Measurements from ENCODE around the gene EFNB2.

The EFNB2 gene

GRCh38 chr13:106551350-106551749 lies 15.9 kb upstream of the EFNB2 start:
- H3K4me3 ChIP-seq (ENCODE audit: low read depth, low read length) = no peak overlapping the region

- H3K4me3 ChIP-seq (ENCODE audit: low read depth, low read length) = no peak overlapping the region
Measured at GRCh38 chr13:106550570-106551135, 15.2 kb upstream of the EFNB2 start.

GRCh38 chr13:106548064-106548696 lies 12.7 kb upstream of the EFNB2 start:
- H3K4me3 ChIP-seq (ENCODE audit: low read depth, low read length) = no peak overlapping the region

- H3K4me3 ChIP-seq (ENCODE audit: low read depth, low read length) = no peak overlapping the region
Measured at GRCh38 chr13:106541826-106542225, 6.4 kb upstream of the EFNB2 start.

- H3K4me3 ChIP-seq (ENCODE audit: low read depth, low read length) = no peak overlapping the region
Measured at GRCh38 chr13:106540613-106541012, 5.2 kb upstream of the EFNB2 start.

GRCh38 chr13:106537521-106537920 lies 2.1 kb upstream of the EFNB2 start:
- H3K4me3 ChIP-seq (ENCODE audit: low read depth, low read length) = no peak overlapping the region

GRCh38 chr13:106536244-106537034 lies 977 bp upstream of the EFNB2 start:
- peak overlapping the region; percentile 44 for H3K4me3 ChIP-seq (ENCODE audit: low read depth, low read length)

- peak overlapping the region; percentile 73 for H3K4me3 ChIP-seq (ENCODE audit: low read depth, low read length)
Measured at GRCh38 chr13:106534639-106535551, 567 bp downstream of the EFNB2 start.

GRCh38 chr13:106533943-106534638 lies 1.4 kb downstream of the EFNB2 start:
- peak overlapping the region; percentile 73 for H3K4me3 ChIP-seq (ENCODE audit: low read depth, low read length)

- H3K4me3 ChIP-seq (ENCODE audit: low read depth, low read length) = peak overlapping the region; percentile 73
Measured at GRCh38 chr13:106533101-106533942, 2.1 kb downstream of the EFNB2 start.

GRCh38 chr13:106532111-106532929 lies 3.1 kb downstream of the EFNB2 start:
- H3K4me3 ChIP-seq (ENCODE audit: low read depth, low read length) = peak overlapping the region; percentile 33

GRCh38 chr13:106530980-106531481 lies 4.4 kb downstream of the EFNB2 start:
- H3K4me3 ChIP-seq (ENCODE audit: low read depth, low read length) = no peak overlapping the region

- no peak overlapping the region for H3K4me3 ChIP-seq (ENCODE audit: low read depth, low read length)
Measured at GRCh38 chr13:106530171-106530851, 5.2 kb downstream of the EFNB2 start.

- H3K4me3 ChIP-seq (ENCODE audit: low read depth, low read length) = no peak overlapping the region
Measured at GRCh38 chr13:106529415-106530170, 5.9 kb downstream of the EFNB2 start.

GRCh38 chr13:106528718-106529414 lies 6.6 kb downstream of the EFNB2 start:
- no peak overlapping the region for H3K4me3 ChIP-seq (ENCODE audit: low read depth, low read length)

- no peak overlapping the region for H3K4me3 ChIP-seq (ENCODE audit: low read depth, low read length)
Measured at GRCh38 chr13:106527826-106528225, 7.6 kb downstream of the EFNB2 start.

GRCh38 chr13:106527445-106527801 lies 8.0 kb downstream of the EFNB2 start:
- no peak overlapping the region for H3K4me3 ChIP-seq (ENCODE audit: low read depth, low read length)

Data from iPS-11a (cell line).